Measurements from ENCODE around the gene EEF1AKMT3. TPM values are rescaled to one million over a fixed set of nuclear protein-coding genes. Genes with fewer than 3 reads are reported as not detected.

Gene EEF1AKMT3
- total RNA-seq, 1 donor from 2014 or later: 7.3 TPM

- TF ChIP-seq CTCF (IDR thresholded peaks at IDR 0.05; ENCODE audit: insufficient read depth, low read length, poor library complexity, severe bottlenecking): no peak
- no peak for DNase-seq (ENCODE audit: low read depth)
Measured at GRCh38 chr12:57781244-57781643, 8.8 kb downstream of the EEF1AKMT3 start.

GRCh38 chr12:57781801-57782200 lies 9.4 kb downstream of the EEF1AKMT3 start:
- no peak for DNase-seq (ENCODE audit: low read depth)
- TF ChIP-seq CTCF (IDR thresholded peaks at IDR 0.05; ENCODE audit: insufficient read depth, low read length, poor library complexity, severe bottlenecking): no peak
- H3K36me3 ChIP-seq (ENCODE audit: control insufficient read depth, insufficient read depth, low read length): no peaks in the 10 kb centered on the region
- no peaks in the 10 kb centered on the region for H3K27me3 ChIP-seq (ENCODE audit: control insufficient read depth, insufficient read depth, low read length)
- H3K4me3 ChIP-seq (ENCODE audit: low read depth, low read length): no peak overlapping the region

More at GRCh38 chr12:57781244-57781643, 8.8 kb downstream of the EEF1AKMT3 start:
- no peaks in the 10 kb centered on the region for H3K27me3 ChIP-seq (ENCODE audit: control insufficient read depth, insufficient read depth, low read length)
- H3K4me3 ChIP-seq (ENCODE audit: low read depth, low read length): no peak overlapping the region
- no peaks in the 10 kb centered on the region for H3K36me3 ChIP-seq (ENCODE audit: control insufficient read depth, insufficient read depth, low read length)

GRCh38 chr12:57782243-57782607 lies 9.8 kb downstream of the EEF1AKMT3 start:
- TF ChIP-seq CTCF (IDR thresholded peaks at IDR 0.05; ENCODE audit: insufficient read depth, low read length, poor library complexity, severe bottlenecking): no peak
- no peak for DNase-seq (ENCODE audit: low read depth)
- Histone ChIP-seq H3K4me3 (ENCODE audit: low read depth, low read length) (no peak overlapping the region), H3K36me3 (ENCODE audit: control insufficient read depth, insufficient read depth, low read length) (peaks cover 2% of the 10 kb centered on the region), H3K27me3 (ENCODE audit: control insufficient read depth, insufficient read depth, low read length) (no peaks in the 10 kb centered on the region)

GRCh38 chr12:57782608-57783465 lies 10.4 kb downstream of the EEF1AKMT3 start, which contains the start of gene TSFM:
Gene TSFM, plus strand, starts transcription at chr12:57782787. Its CDS starts 15 bp downstream, at chr12:57782802.
- peak within 1 kb of the TSS; percentile 100 for H3K4me3 ChIP-seq (ENCODE audit: low read depth, low read length)
- no peaks in the 10 kb centered on the region for H3K27me3 ChIP-seq (ENCODE audit: control insufficient read depth, insufficient read depth, low read length)
- H3K36me3 ChIP-seq (ENCODE audit: control insufficient read depth, insufficient read depth, low read length): peaks cover 2% of the 10 kb centered on the region
- peak; percentile 56 for DNase-seq (ENCODE audit: low read depth)
- TF ChIP-seq CTCF (IDR thresholded peaks at IDR 0.05; ENCODE audit: insufficient read depth, low read length, poor library complexity, severe bottlenecking): peak; percentile 92

- no peak for DNase-seq (ENCODE audit: low read depth)
- Histone ChIP-seq H3K27me3 (ENCODE audit: control insufficient read depth, insufficient read depth, low read length) (no peaks in the 10 kb centered on the region), H3K4me3 (ENCODE audit: low read depth, low read length) (peak overlapping the region; percentile 100), H3K36me3 (ENCODE audit: control insufficient read depth, insufficient read depth, low read length) (peaks cover 2% of the 10 kb centered on the region)
- no peak for TF ChIP-seq CTCF (IDR thresholded peaks at IDR 0.05; ENCODE audit: insufficient read depth, low read length, poor library complexity, severe bottlenecking)
Measured at GRCh38 chr12:57783466-57783801, 11.0 kb downstream of the EEF1AKMT3 start.

GRCh38 chr12:57783861-57784260 lies 11.4 kb downstream of the EEF1AKMT3 start:
- no peak overlapping the region for H3K4me3 ChIP-seq (ENCODE audit: low read depth, low read length)
- H3K36me3 ChIP-seq (ENCODE audit: control insufficient read depth, insufficient read depth, low read length): peaks cover 2% of the 10 kb centered on the region
- no peaks in the 10 kb centered on the region for H3K27me3 ChIP-seq (ENCODE audit: control insufficient read depth, insufficient read depth, low read length)
- DNase-seq (ENCODE audit: low read depth): no peak
- no peak for TF ChIP-seq CTCF (IDR thresholded peaks at IDR 0.05; ENCODE audit: insufficient read depth, low read length, poor library complexity, severe bottlenecking)
